Measurements from ENCODE around the gene RECQL. TPM values are rescaled to one million over a fixed set of nuclear protein-coding genes. Genes with fewer than 3 reads are reported as not detected.

RECQL gene
- total RNA-seq, 1 experiment from 2014 or later, result 21.3 TPM

DNA sequence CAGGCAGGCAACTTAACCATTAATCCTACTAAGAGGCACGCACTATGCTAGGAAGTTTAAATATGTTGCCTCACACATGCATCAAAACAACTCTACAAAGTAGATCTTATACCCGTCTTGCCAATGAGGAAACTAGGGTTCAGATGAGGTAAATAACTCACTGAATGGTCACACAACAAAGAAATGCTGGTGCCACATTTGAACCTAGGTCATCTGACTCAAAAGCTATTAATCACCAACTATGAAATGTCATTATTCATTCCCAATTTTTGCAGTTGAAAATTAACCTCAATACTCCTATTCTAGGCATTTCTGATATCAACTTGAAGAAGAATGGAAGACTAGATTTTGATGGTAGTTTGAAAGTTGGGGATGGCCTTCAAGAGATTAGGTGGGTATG, 66.7 kb downstream of the RECQL start (continued):
- TF ChIP-seq POLR2AphosphoS5 (IDR thresholded peaks at IDR 0.05; ENCODE audit: low read depth, low read length), result no peak
- TF ChIP-seq RAD21 (IDR thresholded peaks at IDR 0.05; ENCODE audit: low read depth), result no peak
- TF ChIP-seq POLR2A (IDR thresholded peaks at IDR 0.05; ENCODE audit: borderline replicate concordance, extremely low read depth, insufficient read depth, insufficient read length), result no peak
- no peak for TF ChIP-seq CBX3 (IDR thresholded peaks at IDR 0.05; ENCODE audit: low read depth)
- TF ChIP-seq TCF7L2 (IDR thresholded peaks at IDR 0.05; ENCODE audit: borderline replicate concordance, extremely low read depth, insufficient read depth, insufficient read length), result no peak
- no peak for TF ChIP-seq MAX (IDR thresholded peaks at IDR 0.05)
- TF ChIP-seq ZFX (IDR thresholded peaks at IDR 0.05), result no peak
- TF ChIP-seq FOSL1 (IDR thresholded peaks at IDR 0.05; ENCODE audit: low read depth), result no peak

DNA sequence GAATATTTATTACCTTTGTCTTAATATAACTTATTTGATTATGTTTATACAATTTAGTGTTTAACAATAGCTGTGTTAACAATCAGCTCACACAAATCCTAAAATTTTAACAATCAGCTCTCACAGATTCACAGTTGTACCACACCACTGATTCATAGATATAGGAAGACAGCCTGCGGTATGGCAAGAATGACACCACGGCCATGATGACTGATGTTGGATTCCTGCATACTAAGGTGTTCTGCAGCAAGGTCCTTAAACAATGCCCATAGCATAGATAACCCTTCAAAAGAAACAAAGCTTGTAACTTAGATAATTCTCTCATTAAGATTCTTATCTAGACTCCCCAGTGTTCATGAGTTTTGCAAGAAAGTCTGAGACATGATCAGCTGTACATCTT, 67.9 kb downstream of the RECQL start:
- POLR2A ChIA-PET, result no interaction called here
- Histone ChIP-seq H2AFZ (ENCODE audit: low read depth, low read length, poor library complexity, severe bottlenecking) (no peak overlapping the region), H3K9me3 (ENCODE audit: control insufficient read depth in 1 of 2, insufficient read depth in 1 of 2, low read depth in 1 of 2, low read length in 2 of 2) (no peaks in the 10 kb centered on the region), H3K4me3 (replicated peaks in 1 of 2; ENCODE audit: low read depth in 1 of 2, low read length in 2 of 2) (no peak overlapping the region), H3K79me2 (ENCODE audit: insufficient read depth, low read length) (peaks cover 4% of the 10 kb centered on the region; the same call in 1 of the 2 replicates), H3K4me2 (ENCODE audit: low read length) (no peak overlapping the region), H3K9me2 (ENCODE audit: insufficient read depth) (no peaks in the 10 kb centered on the region), H3K27ac (ENCODE audit: low read depth, low read length) (no peak overlapping the region), H3K36me3 (ENCODE audit: control insufficient read depth in 1 of 2, insufficient read depth in 2 of 2, low read length in 2 of 2) (no peaks in the 10 kb centered on the region), H3K27me3 (ENCODE audit: insufficient read depth, low read length) (no peaks in the 10 kb centered on the region), H3K4me1 (ENCODE audit: control insufficient read depth in 1 of 2, insufficient read depth in 2 of 2, low read length in 2 of 2) (peaks cover 0 to 7% of the 10 kb centered on the region in 2 experiments; a peak in 2 of 4 replicates), H4K20me1 (ENCODE audit: insufficient read depth) (no peaks in the 10 kb centered on the region), H3K9ac (ENCODE audit: low read length) (no peak overlapping the region)
- CTCF ChIA-PET, result no interaction called here
- intact Hi-C loops (cut with micrococcal nuclease), result loop anchor here (10.0 kb wide), 1 partner anchor 221 kb away; the partner anchor contains the start of gene LDHB
- no TSS peak for BruUV-seq (replicated peaks)
- ATAC-seq, result no peak
- RAD21 ChIA-PET (ENCODE audit: low non-redundant PET in 1 of 2, low total read pairs in 2 of 2, uncharacterized antibody in 2 of 2, unreplicated experiment in 2 of 2), result no interaction called here
- TF ChIP-seq CBX3 (IDR thresholded peaks at IDR 0.05; ENCODE audit: low read depth) (no peak), EZH2phosphoT487 (IDR thresholded peaks at IDR 0.05; ENCODE audit: borderline replicate concordance) (no peak), SIN3A (IDR thresholded peaks at IDR 0.05; ENCODE audit: low read depth) (no peak), EZH2 (IDR thresholded peaks at IDR 0.05) (no peak), ZNF274 (IDR thresholded peaks at IDR 0.05; ENCODE audit: low read depth, low read length) (no peak), YY1 (IDR thresholded peaks at IDR 0.05; ENCODE audit: extremely low read depth, insufficient replicate concordance, low read depth, low read length) (no peak), ELF1 (IDR thresholded peaks at IDR 0.05; ENCODE audit: borderline replicate concordance, low read depth) (no peak), FOSL1 (IDR thresholded peaks at IDR 0.05; ENCODE audit: low read depth) (no peak), SRF (IDR thresholded peaks at IDR 0.05; ENCODE audit: low read depth) (no peak)
- no peak for DNase-seq (ENCODE audit: low read depth, low spot score)

All from HCT116 (cell line).